HG02840 (cell line): ENCODE data around the gene SMTN.
"Not testable (repeated sequence)": the region's sequence is repeated elsewhere in the genome, so short reads cannot be mapped to it uniquely, and the experiment has no call there.

Source experiments
- ATAC-seq: cut with Tn5 transposase; IDR thresholded peaks from one replicate; pipeline ENCODE4 v1.9.1; 2021; ENCODE audit warnings: mild to moderate bottlenecking, moderate library complexity, moderate number of reproducible peaks; ENCODE audit not compliant: unreplicated experiment, low FRiP score

SMTN gene

GRCh38 chr22:31089160-31090100 lies 8.3 kb downstream of the SMTN start:
- no peak for ATAC-seq

- no peak for ATAC-seq
Observed at GRCh38 chr22:31090217-31091085, 9.3 kb downstream of the SMTN start.

GRCh38 chr22:31091106-31091975 lies 10.2 kb downstream of the SMTN start:
- no peak for ATAC-seq

- ATAC-seq = no peak
Observed at GRCh38 chr22:31092161-31092560, 11.0 kb downstream of the SMTN start.

GRCh38 chr22:31093086-31093850 lies 12.2 kb downstream of the SMTN start:
- ATAC-seq = no peak

GRCh38 chr22:31094021-31094551 lies 13.0 kb downstream of the SMTN start:
- ATAC-seq = no peak

GRCh38 chr22:31094741-31095140 lies 13.6 kb downstream of the SMTN start:
- no peak for ATAC-seq

- ATAC-seq = no peak
Observed at GRCh38 chr22:31095637-31096249, 14.6 kb downstream of the SMTN start.

- ATAC-seq = no peak
Observed at GRCh38 chr22:31096657-31097279, 15.7 kb downstream of the SMTN start.

- not testable (repeated sequence) for ATAC-seq
Observed at GRCh38 chr22:31097539-31097938, 16.4 kb downstream of the SMTN start.

GRCh38 chr22:31097941-31098631 lies 17.0 kb downstream of the SMTN start:
- ATAC-seq = no peak

- ATAC-seq = no peak
Observed at GRCh38 chr22:31098632-31099110, 17.6 kb downstream of the SMTN start.

- ATAC-seq = no peak
Observed at GRCh38 chr22:31099386-31099785, 18.3 kb downstream of the SMTN start.

GRCh38 chr22:31099841-31100761 lies 19.0 kb downstream of the SMTN start:
- no peak for ATAC-seq

- no peak for ATAC-seq
Observed at GRCh38 chr22:31100762-31101525, 19.8 kb downstream of the SMTN start.
